Measurements from ENCODE around the gene CCNL1. TPM values are rescaled to one million over a fixed set of nuclear protein-coding genes. Genes with fewer than 3 reads are reported as not detected.
A peak's percentile ranks its signal among the peaks of the same experiment; 100 is the strongest.

CCNL1 gene
- total and polyA plus RNA-seq, 2 of the 4 experiments (the other 2 are of a cell fraction) = 60.9 to 83.3 TPM

- in situ Hi-C loops (cut with MboI; ENCODE audit: low sequenced_read_pairs) = loop anchor here (5.0 to 25.0 kb wide), 5 partner anchors 309 to 1149 kb away; partner anchors contain the start of gene LEKR1
- Histone ChIP-seq H3K18ac (ENCODE audit: low read depth, low read length) (no peak overlapping the region; the same call in 1 of the 2 replicates), H3K14ac (replicated peaks; ENCODE audit: low read depth, low read length) (no peak overlapping the region), H3K56ac (ENCODE audit: extremely low read depth, insufficient read depth, low read length) (no peak overlapping the region), H4K8ac (ENCODE audit: low read depth in 2 of 2, low read length in 2 of 2) (peak overlapping the region in 1 of 2 experiments; percentile 6; a peak in 1 of 4 replicates), H3K23ac (ENCODE audit: low read depth, low read length) (0 out of 2 replicates have a peak overlapping the region, but pooled peaks have one; percentile 5), H3K79me1 (ENCODE audit: low read depth in 1 of 2, low read length in 2 of 2) (peaks cover 0 to 5% of the 10 kb centered on the region in 2 experiments; a peak in 1 of 4 replicates), H3K4me1 (ENCODE audit: control insufficient read depth, insufficient read depth, low read length) (peaks cover 23% of the 10 kb centered on the region), H2AK5ac (ENCODE audit: low read depth, low read length) (no peak overlapping the region), H4K5ac (ENCODE audit: low read depth, low read length) (no peak overlapping the region), H2BK120ac (ENCODE audit: low read depth, low read length) (no peak overlapping the region), H2BK20ac (ENCODE audit: low read depth, low read length) (0 out of 2 replicates have a peak overlapping the region, but pooled peaks have one; percentile 18), H3K9me1 (ENCODE audit: insufficient read depth, low read length) (peaks cover 20% of the 10 kb centered on the region), H3K9ac (ENCODE audit: low read depth, low read length) (no peak overlapping the region), H3K9me3 (ENCODE audit: control insufficient read depth, insufficient read depth, low read length) (no peaks in the 10 kb centered on the region), H3K27ac (ENCODE audit: insufficient read depth, low read length) (no peak overlapping the region), H4K20me1 (ENCODE audit: insufficient read depth, low read length) (no peaks in the 10 kb centered on the region), H2BK15ac (ENCODE audit: low read depth, low read length) (no peak overlapping the region), H4K91ac (ENCODE audit: insufficient read depth, low read depth, low read length) (no peak overlapping the region), H3K36me3 (ENCODE audit: control insufficient read depth, insufficient read depth, low read length) (no peaks in the 10 kb centered on the region), H3K4me2 (ENCODE audit: low read depth, low read length) (no peak overlapping the region), H2AK9ac (replicated peaks; ENCODE audit: low read depth, low read length, poor library complexity) (no peak overlapping the region), H3K4ac (ENCODE audit: low read depth, low read length) (no peak overlapping the region), H3K27me3 (ENCODE audit: control insufficient read depth, insufficient read depth, low read length) (no peaks in the 10 kb centered on the region), H3K4me3 (ENCODE audit: insufficient read depth, low read depth, low read length) (no peak overlapping the region), H2BK5ac (ENCODE audit: low read depth, low read length, poor library complexity, severe bottlenecking) (peak overlapping the region; percentile 7), H2AFZ (replicated peaks; ENCODE audit: low read length, poor library complexity) (peak overlapping the region; percentile 41)
- 38% methylated on average over 3 of the region's 5 CpGs; no CpG with 5 or more reads in 1 of the 2 experiments for WGBS, 2 experiments (ENCODE audit: extremely low coverage in 2 of 2, insufficient read length in 1 of 2)
- ATAC-seq (ENCODE audit: low read depth) (peak; percentile 40), DNase-seq (peak; percentile 72)
- dilution Hi-C loops (cut with HindIII; ENCODE audit: low sequenced_read_pairs, unreplicated experiment) = no loop called here
- ChIA-PET POLR2A (ENCODE audit: unreplicated experiment) (no interaction called here), CTCF (interaction anchor here (0.6 to 0.7 kb wide), 2 partner anchors 260 to 753 kb away, joined by 3 to 4 read pairs; no protein-coding TSS in a partner anchor)
- intact Hi-C loops (cut with micrococcal nuclease) = loop anchor here (2.0 to 10.0 kb wide), 8 partner anchors 55 to 1139 kb away; partner anchors contain the start of gene TIPARP
- no TSS peak for BruUV-seq (replicated peaks)
- TF ChIP-seq SMC3 (IDR thresholded peaks at IDR 0.05; ENCODE audit: low read depth, low read length) (peak; percentile 40; the same call in 1 of the 2 replicates), ELK1 (IDR thresholded peaks at IDR 0.05; ENCODE audit: borderline replicate concordance, low read depth, low read length) (no peak), CTCF (conservative IDR thresholded peaks at IDR 0.05; ENCODE audit: low read depth, low read length) (peak; percentile 38; the same call in 1 of the 2 replicates), MXI1 (IDR thresholded peaks at IDR 0.05; ENCODE audit: borderline replicate concordance, low read depth, low read length) (no peak), FOS (IDR thresholded peaks at IDR 0.05; ENCODE audit: low read depth, low read length) (peak; percentile 60), RAD21 (IDR thresholded peaks at IDR 0.05; ENCODE audit: low read length) (peak; percentile 52)
These were observed 24.1 kb downstream of the CCNL1 start for GRCh38 chr3:157135671-157136396.

Measured in IMR-90 (cell line).